Measurements from ENCODE around the gene SPIN1.

SPIN1 gene

DNA sequence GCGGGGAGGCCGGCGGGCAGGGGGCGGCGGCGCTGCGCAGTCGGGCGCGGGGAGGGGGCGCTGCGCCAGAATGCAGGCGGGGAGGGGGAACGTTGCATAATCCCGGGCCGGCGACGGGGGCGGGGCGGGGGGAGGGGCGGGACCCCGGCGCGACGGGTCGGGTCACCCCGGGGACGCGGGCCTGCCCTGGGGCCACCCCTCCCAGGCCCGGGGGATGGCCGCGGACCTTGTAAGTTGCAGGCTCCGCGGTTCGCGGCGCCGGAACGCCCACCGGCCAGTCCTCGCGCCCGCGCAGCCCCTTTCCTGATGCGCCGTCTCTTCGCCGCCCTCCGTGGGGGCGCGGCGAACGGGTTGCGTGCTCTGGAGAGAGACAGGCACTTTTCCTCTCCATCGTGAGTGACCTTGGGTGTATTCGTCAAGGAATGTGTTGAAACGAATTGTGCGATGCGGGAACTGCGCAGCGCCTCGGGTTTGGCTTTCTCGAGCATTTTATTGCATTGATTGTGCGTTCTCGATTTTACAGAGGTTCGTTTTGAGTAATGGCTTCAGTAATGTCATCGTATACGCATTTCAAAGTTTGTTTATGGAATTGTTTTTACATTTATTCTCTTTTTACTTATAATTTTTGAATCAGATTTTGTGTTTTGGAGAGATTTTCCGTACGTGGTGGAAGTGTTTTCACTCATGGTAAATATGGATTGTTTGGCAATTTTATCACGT is 802 bp downstream of the SPIN1 start:
- DNase-seq (ENCODE audit: low spot score) = peak; percentile 90

DNA sequence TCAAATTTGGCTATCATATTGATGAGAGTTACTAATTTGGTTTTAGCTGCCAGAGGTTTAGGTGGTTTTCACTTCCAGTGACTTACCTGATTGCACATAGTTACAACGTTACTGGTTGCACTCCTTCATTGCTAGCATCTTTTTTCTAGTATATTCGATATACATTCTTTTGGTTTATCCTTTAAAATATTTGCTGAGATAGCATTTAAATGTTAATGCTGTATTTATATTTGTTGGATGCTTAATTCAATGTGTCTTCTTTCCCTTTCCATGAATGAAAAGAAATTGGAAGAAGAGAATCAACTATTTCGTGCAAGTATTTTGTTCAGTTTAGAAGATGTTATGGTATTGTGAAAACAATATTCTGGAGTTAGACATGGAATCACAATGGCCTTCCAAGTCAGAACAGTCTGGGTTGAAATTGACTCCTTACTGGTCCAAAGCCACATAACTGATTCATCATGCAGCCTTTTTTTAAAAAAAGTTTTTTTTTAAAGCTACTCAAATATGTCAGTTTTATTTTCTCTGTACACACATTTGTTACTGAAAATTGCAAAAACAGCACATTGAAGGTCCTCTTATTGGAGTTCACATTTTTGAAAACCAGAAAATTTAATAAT is 2.2 kb downstream of the SPIN1 start:
- no peak for DNase-seq (ENCODE audit: low spot score)

DNA sequence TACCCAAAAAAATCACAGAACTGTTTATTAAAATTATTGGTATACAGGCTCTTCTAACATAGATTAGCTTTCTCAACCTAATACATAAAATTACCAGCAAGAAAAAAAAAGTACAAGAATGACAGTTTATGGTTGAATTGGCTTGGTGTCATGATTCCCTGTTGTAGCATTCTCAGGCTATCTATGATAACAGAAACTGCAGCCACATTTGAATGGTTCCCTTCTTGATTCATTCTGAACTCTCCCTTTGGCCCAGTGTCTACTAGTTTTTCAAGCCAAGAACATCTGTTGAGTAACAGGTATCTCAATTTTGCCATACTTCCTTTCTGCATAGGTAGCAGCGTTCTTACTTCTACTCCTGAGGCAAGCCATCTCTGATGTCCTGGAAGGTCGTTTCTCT is 3.0 kb downstream of the SPIN1 start:
- DNase-seq (ENCODE audit: low spot score) = no peak

DNA sequence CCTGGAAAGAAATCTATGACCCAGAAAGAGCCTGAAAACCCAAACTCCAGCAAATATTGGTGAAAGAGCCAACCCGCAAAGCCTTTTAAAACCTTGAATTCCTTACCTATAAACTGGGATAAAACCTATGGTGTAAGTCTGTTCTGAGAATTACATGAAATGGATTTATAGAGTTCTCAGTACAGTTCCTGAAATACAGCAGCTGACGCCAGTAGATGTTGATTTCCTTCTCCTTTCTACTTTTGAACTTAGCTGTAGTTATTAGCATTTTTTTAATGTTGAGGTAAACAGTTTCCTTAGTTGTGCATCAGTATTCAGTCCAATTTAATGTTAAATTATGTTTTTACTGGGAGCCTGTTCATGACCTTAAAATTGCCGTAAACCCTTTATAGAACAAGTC is 3.7 kb downstream of the SPIN1 start:
- no peak for DNase-seq (ENCODE audit: low spot score)

DNA sequence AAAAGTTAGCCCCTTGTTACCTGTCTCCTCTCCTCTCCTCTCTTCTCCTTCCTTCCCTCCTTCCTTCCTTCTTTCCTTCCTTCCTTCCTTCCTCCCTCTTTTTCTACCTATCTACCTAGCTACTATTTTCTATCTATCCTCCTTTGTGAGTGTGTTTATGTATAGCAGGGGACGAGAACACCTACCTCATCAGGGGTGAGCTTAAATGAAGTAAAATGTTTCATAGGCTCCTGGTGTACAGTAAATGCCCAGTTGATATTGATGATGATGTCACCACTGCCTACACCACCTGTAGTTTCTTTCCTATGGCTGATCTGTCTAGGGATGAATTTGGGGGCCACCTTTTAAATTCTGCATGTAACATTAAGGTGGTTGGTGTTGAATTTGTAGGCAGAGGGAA is 4.3 kb downstream of the SPIN1 start:
- DNase-seq (ENCODE audit: low spot score) = no peak

DNA sequence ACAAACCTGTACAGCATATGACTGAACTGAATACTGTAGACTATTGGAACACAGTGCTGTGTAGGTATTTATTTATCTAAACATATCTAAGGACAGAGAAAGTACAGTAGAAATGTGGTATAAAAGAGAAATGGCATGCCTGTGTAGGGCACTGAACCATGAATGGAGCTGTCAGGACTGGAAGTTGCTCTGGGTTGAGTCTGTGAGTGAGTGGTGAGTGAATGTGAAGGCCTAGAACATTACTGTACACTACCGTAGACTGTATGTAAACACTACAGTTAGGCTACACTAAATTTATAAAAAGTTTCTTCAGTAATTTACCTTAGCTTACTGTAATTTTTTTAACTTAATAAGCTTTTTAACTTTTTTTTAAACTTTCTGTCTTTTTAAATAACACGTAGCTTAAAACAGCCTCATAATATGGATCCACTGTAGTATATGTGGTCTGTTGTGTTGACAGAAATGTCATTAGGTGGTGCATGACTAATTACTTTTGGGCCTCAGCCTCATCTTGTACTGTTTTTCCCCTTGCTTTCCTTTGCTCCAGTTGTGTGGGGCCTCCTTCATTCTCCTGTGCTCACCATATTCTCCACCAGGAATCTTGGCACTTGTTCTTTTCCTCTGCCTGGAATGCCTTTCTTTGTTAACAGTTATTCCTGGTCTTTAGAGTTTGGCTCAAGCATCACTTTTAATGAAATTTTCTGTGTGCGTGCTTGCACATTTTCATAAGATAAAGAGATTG is 8.8 kb downstream of the SPIN1 start:
- no peak for DNase-seq (ENCODE audit: low spot score)

DNA sequence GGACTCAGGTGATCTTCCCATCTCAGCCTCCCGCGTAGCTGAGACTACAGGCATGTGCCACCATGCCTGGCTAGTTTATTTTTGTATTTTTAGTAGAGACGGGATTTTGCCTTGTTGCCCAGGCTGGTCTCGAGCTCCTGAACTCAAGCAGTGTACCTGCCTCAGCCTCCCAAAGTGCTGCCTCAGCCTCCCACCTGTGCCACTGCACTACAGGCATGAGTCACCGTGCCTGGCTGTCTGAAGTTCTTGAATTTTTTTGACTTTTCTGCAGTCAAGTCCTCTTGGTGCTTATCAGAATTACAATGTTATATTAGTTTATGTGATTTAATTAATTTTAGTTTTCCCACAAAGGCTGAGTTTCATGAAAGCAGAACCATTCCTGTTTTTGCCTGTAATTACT is 9.8 kb downstream of the SPIN1 start:
- DNase-seq (ENCODE audit: low spot score) = no peak

DNA sequence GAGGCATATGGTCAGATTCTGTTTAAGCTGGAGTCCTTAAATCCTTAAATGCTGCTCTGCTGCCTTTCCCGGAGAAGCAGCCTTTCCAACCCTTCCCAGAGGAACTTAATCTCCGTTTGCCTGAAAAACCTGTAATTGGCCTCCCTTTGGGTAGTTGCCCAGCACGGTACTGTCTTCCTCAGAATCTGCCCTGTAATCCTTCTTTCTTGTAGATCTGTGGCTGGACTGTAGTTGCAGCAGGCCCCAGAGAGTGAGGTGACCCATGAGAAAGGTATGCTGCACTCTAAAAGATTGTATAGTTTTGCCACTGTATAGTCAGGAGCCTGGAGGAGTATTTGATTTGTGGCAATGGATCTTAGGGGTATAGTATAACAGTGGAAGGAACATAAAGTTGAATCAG is 11.7 kb downstream of the SPIN1 start:
- DNase-seq (ENCODE audit: low spot score) = no peak

DNA sequence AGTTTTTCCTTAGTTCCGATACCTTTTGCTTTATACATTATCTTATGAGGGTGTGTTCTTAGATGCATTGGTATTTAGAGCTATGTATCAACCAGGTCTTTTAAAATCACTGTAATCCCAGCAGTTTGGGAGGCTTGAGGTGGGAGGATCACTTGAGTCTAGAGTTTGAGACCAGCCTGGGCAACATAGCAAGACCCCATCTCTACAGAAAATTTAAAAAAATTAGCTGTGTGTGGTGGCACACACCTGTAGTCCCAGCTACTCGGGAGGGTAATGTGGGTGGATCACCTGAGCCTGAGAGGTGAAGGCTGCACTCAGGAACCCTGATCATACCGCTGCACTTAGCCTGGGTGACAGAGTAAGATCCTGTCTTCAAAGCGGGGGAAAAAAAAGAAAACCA is 15.1 kb downstream of the SPIN1 start:
- no peak for DNase-seq (ENCODE audit: low spot score)

DNA sequence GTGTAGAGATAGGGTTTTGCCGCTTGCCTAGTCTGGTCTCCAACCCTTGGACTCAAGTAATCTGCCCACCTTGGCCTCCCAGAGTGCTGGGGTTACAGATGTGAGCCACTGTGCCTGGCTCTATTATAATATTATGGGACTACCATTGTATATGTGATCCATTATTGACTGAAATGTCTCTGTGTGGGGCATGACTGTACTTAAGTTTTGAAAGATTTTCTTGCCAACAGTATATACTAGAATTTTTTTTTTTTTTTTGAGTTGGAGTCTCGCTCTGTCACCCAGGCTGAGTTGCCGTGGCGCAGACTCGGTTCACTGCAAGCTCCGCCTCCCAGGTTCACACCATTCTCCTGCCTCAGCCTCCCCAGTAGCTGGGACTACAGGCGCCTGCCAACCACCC is 17.8 kb downstream of the SPIN1 start:
- DNase-seq (ENCODE audit: low spot score) = no peak

DNA sequence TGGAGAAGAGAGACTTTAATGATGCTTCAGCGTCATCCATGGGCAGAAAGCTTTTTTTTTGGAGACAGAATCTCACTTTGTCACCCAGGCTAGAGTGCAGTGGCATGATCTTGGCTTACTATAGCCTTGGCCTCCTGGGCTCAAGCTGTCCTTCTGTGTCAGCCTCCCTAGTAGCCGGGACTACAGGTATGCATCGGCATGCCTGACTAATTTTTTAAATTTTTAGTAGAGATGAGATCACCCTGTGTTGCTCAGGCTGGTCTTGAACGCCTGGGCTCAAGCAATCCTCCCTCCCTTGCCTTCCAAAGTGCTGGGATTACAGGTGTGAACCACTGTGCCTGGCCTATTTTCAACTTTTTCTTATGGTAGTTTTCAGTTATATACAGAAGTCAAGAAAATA is 23.2 kb downstream of the SPIN1 start:
- no peak for DNase-seq (ENCODE audit: low spot score)

DNA sequence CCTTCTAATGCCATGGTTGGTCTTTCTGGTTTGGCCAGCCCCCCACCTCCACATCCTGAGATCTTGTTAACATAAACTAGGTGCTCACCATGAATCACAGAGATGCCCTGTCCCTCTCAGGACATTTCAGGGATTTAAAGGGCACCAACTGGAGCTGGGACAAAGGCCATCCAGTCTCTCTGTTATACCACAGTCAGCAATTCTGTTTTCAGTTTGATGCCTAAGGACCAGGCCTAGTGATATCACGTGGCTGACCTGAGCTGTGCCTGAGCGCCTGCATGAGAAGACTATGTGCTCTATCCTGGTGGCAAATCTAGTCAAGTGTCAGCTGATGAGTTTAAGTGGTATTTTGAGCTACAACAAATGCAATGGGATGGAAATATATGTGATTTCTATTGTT is 26.1 kb downstream of the SPIN1 start:
- DNase-seq (ENCODE audit: low spot score) = no peak

DNA sequence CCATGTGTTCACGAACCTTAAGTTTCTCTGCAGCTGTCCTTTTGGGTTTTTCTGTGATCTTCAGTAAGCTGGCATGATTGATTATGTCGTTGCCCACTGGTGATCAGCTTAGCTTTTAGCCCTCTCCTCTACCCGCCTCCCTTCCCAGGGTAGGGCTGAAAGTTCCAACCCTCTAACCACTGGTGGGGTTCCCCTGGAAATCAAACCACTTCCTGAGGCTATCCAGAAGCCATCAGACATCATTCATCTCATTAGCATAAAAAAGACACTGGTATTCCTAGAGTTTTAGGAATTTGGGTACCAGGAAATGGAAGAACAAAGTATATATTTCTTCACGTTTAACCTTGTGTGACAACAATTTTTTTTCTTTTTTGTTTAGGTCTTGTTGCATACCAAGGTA is 29.8 kb downstream of the SPIN1 start:
- DNase-seq (ENCODE audit: low spot score) = no peak

DNA sequence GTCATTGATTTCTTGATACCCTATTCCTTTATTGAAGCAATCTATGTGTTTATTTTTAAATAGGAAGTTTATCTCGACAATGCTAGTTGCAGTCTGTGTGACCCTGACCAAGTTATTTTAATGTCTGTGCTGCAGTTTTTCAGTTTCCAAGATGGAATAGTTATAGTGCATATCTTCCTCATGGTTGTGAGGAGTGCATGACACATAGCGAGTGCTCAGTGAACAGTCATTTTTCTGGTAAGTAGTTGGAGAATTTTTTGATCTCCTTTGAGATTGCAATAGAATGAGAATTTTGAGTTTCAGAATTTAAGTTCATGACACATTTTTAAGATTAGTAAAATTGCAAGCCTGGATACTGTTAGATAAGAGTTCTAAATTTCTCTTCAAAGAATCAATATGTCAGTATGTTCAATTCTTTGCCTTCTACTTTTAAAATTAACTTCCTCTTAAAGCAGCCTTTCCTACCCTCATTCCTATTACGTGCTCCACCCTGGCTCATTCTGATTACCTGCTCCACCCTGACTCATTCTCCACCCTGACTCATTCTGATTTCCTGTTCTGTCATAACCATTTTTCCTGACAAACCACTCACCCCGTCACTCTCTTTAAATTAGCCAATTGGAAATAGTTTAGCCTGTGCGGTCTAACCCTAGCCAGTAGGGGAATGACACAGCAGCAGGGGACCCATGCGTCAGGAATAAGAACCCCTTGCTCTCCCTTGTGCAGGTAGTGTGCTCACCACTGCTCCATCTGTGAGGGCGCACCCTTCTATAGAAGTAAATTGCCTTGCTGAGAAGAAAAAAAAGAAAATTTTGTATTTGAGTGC is 30.7 kb downstream of the SPIN1 start:
- no peak for DNase-seq (ENCODE audit: low spot score)

DNA sequence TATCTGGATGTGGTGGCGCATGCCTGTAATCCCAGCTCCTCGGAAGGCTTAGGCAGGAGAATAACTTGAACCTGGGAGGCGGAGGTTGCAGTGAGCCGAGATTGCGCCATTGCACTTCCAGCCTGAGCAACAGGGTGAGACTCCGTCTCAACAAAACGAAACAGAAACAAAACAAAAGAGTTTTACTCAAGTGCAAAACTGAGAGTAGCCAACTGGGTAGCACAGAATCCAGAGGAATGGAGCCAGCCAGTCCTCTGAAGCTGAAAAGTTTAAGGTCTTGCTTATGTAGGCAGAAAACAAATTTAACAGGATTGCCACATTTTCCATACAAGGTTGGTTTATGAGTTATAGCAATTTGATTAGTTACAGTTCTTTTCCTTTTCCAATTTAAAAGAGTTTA is 32.0 kb downstream of the SPIN1 start:
- DNase-seq (ENCODE audit: low spot score) = no peak

DNA sequence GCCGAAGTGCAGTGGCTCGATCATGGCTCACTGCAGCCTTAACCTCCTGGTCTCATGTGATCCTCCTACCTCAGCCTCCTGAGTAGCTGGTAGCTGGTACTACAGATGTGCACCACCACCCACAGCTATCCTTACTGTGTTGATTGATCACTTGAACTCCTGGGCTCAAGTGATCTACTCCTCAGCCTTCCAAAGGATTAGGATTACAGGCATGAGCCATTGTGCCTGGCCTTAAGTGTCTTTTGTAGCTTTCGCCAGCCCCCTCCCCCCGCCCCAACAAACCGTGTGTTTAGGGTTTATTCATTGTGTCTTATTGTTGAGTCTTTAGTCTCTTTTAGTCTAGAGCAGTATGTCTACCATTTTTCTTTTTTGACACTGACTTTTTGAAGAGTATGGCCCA is 33.1 kb downstream of the SPIN1 start:
- DNase-seq (ENCODE audit: low spot score) = no peak

DNA sequence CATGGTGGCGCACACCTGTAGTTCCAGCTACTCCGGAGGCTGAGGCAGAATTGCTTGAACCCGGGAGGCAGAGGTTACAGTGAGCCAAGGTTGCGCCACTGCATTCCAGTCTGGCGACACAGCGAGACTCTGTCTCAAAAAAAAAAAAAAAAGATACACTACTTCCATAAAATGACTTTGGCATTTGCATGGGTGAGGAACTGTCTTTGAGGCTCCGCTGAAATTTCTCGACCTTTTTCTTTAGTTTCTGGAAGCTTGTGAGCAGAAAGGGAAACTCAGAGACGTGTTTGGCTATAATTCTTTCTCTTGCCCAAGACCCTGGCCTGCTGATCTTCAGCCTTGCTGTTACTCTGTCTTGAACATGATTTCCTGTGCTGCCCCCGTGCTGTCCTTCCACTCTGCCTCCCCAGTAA is 37.3 kb downstream of the SPIN1 start:
- no peak for DNase-seq (ENCODE audit: low spot score)

DNA sequence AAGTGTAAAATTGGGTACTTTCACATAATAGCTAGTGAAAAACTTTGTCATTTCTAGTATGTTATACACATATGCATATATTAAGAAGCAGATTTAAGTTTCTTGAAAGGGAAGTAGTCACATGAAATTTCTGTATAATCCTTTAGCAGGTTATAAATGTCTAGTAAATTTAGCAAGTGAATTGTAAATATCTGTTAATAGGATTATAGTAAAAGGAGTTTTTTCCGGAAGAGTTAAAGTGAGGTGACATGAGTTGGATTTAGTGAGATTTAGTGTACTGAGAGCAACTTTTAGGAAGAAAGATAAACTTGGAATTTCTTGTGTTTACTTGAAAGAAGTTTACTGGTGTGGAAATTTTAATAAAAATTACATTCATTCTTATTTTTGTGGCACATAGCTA is 38.4 kb downstream of the SPIN1 start:
- DNase-seq (ENCODE audit: low spot score) = no peak

DNA sequence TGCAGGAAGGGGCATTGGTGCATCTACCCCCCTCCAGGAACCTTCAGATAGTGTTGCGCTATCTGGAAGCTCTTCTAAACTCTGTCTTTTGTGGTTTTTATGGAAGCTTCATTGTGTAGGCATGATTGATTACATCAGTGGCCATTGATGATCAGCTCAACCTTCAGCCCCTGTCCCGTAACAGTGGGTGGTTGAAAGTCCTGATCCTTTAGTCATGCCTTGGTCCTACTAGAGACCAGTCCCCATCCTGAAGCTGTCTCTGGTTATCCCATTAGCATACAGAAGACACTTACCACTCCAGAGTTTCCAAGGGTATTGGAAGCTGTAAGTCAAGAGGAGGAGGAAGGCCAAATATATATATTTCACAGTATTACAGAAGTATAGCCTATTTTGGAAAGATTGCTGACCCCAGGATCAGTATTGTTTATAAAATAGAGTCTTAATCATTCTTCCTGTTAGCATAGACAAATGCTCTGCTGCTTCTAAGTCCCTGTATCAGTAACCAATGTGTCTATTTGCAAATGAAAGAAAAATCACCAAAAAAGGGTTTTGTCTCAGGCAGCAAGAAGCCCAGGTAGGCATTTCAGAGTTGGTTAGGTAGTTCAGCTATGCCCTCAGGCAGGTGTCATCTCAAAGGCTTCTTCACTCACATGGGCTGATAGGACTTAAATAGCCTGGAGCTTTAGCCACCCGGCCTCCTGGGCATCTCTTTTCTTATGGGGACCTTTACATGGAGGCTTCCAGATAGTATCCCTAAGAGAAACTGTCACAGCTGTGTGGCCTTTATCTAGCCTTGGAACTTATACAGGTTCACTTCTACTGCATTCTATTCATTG is 41.6 kb downstream of the SPIN1 start:
- no peak for DNase-seq (ENCODE audit: low spot score)

DNA sequence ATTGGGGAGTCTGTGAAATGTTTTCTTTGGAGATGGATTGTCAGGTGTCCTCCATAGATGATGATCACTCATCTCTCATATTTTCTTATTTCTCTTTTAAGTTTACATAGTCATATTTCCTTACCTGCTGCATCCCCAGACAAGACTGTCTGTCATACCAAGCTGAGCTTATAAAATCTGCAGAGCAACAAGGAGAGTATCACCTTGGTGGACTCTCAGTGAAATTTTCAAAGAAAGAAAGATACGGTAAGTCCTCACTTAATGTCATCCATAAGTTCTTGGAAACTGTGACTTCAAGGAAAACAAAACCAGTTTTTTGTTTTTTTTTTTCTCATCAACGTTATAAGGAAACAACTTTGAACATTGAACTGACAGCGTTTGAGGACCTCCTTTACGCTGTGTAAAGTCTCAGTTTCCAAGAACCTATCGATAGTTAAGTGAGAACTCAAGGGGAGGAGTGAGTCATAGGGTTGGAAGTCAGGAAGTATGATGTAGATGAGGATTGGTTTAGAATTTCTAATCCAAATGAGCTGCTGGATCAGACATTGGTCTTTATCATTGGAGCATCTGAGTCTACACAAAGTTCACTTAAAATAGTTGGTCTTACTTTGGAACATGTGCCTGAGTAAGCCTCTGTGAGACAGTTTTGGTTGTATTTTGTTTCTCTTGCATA is 45.5 kb downstream of the SPIN1 start:
- no peak for DNase-seq (ENCODE audit: low spot score)

DNA sequence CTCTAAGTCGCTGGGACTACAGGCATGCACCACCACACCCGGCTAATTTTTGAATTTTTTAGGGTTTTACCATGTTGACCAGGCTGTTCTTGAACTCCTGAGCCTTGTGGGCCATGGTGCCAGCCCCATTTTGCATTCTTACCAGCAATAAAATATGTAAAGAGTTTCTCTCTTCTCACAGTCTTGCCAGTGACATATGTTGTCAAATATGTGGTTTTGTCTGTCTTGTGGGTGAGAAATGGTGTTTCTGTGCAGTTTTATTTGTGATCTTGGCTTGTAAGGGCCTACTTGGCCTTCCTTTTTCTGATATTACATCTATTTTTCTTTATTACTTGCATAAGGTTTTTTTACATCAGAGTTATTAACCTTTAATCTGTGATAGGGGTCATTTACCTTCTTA is 47.1 kb downstream of the SPIN1 start:
- DNase-seq (ENCODE audit: low spot score) = no peak
